NCI-H1092 (cell line): ENCODE results near the gene TTC39C.
"Not testable (repeated sequence)": the region's sequence is repeated elsewhere in the genome, so short reads cannot be mapped to it uniquely, and the experiment has no call there.

Experiments used
- DNase-seq: peaks from one replicate; lab custom pipeline; 2025; lab: John Stamatoyannopoulos, UW

Gene TTC39C

DNA sequence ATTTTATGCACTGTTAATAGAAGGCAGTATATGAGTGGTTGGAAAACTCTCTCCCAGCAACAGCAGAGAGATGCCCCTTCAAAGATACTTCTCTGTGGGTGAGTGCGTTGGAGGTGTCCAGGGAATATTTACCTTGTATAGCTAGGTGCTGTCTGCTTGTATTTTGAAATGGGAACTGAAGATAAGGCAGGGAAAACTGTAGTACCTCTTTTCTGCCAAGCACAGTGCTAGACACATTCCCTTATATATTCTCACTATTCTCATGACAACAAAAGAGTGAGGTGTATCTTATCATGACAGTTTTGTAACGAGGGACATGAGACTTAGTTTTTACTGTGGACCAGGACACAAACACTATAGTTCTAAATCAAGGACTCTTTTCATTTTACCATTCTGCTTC, 2.1 kb downstream of the TTC39C start:
- DNase-seq, result no peak

DNA sequence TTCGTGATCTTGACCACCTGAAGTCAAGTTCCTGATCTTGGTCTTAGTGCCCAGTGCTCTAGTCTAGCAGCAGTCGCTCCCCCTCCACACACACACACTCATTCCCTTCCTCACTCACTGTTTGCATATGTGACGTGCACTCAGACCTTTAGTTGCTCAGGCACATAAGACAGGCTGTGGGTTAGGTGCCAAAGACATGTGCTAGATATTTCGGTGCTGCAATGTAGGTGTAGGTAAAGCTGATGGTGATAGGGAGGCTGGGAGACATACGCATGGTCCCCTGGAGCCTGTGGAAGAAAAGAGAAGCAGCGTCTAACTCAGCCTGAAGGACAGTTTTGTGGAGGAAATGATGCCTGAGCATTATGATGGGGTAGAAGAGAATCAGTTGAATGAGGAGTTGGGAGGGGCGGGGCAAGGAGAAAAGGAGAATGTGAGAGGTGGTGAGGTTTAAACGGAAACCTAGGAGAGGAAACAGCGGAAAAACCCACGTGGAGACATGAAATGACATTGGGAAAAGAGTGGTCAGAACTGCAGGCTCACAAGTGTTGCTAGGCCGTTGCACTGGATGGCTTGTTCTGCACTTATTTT, 3.8 kb downstream of the TTC39C start:
- DNase-seq, result no peak

DNA sequence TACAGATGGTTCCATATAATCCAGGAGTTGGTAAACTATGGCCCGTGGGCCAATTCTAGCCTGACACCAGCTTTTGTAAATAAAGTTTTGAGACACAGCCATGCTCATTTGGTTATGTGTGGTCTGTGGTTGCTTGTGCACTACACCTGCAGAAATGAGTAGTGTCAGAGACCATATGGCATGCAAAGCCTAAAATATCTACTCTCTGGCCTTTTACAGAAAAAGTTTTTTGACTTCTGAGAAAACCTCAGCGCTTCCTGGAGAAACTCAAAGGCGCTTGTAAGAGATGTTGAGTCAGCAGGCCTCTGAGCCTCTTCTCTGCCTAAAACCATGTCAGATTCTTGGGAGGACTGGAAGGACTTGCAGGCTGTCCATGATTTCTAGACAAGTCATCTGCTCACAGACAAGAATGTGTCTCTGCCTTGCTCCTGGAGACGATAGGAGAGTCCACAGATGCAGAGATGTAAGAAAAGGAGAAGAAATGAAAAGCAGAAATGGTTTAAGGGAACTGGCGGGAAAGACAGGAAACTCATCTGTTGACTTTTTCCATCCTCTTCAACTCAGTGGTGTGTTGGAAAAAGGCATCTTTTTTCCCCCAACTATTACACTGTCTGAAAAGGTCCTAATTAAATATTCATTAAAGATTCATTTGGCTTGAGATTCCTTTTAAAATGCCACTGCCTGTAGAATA, 5.2 kb downstream of the TTC39C start:
- no peak for DNase-seq

DNA sequence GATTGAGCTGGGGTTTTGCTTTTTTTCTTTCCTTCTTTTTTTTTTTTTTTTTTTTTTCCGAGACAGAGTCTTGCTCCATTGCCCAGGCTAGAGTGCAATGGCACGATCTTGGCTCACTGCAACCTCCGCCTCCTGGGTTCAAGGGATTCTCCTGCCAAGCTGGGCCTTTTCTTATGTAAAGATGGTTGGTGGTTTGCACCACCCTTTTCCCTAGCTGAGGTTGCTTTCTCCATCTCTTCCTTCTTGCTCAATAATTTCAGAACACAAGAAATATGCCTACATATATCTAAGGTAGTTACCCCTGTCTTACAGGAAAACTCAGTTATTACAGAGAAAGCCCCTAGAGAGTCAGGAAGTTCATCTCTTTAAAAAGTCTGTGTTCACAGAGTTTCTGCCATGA, 7.0 kb downstream of the TTC39C start:
- DNase-seq, result no peak

DNA sequence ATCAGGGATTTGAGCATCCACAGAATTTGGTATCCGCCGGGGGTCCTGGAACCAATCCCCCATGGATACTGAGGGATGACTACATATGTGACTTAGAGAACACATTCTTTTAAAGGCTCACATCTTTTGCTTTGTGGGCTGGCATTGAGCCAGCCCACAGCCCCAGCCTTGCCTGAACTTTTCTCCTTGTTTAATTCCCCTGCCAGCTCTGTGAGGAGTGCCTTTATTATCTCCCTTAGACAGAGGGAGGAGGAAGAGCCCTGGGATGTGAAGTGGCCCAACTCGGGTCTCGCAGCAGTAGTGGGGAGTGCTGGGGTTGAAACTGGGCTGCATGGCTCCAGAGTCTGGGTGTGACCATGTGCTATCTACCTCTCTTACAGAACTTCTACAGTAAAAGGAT, 7.6 kb downstream of the TTC39C start:
- DNase-seq, result no peak

DNA sequence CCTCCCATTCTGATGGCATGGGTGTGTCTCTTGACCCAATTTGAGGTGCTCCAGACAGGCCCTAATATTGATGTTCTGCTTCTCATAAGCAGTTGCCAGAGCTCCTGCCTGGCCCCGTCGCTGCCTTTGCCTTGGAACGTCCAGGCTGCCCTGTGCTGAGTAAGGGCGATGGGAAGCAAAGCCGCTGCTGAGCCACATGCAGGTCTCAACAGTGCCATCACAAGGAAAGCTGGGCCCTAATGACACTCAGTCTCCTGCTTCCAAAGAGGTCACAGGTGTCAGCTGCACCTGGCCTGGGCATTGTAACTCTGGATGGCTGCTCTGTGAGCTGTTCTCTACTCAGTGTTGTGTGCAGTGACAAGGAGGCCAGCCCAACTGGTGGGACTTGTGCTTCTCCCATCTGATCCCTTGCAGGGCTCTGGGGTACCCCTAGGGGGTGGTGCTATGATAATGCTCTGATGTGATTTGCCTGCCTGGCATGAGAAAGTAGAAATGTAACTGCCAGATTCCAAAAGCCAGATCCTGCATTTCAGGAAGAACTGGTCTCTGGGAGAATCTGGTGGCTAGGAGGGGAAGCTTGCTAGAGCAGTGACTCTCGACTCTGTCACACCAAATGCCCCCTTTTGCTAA, 8.7 kb downstream of the TTC39C start:
- no peak for DNase-seq

DNA sequence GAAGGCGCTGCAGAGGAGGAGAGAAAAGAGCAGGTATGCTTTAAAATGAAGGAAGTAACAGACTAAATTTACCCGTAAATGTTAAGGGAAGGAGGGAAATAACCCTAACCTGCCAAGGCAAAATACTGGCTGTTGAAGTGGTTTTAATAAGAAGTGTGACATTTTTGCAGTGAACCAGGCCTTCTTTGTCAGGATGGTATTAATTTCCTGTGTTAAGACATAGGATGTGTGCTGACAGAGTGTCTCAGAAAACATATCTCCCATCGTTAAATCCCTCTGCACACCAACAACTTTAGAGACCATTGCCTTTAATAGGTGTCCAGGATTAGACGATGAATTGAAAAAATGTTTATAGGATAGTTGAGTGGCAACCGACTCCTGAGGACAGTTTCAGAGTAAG, 9.9 kb downstream of the TTC39C start:
- no peak for DNase-seq

DNA sequence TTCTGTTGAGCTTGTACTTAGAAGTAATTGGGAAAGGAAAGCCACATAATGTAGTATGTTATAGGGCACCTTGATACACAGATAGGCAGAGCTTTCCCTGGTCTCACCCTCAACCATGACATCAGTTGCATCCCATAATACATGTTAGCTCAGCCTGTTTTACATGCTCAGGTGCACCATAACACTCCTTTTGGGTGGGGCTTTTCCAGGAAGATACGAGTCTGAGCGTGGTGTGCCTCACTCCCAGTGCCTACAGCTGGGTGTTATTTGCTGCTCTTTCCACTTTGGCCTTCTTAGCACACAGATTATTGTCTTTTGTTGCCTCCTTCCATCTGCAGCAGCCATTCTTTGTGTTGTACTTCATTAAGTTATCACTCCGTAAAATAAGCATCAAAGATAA, 11.9 kb downstream of the TTC39C start:
- no peak for DNase-seq

DNA sequence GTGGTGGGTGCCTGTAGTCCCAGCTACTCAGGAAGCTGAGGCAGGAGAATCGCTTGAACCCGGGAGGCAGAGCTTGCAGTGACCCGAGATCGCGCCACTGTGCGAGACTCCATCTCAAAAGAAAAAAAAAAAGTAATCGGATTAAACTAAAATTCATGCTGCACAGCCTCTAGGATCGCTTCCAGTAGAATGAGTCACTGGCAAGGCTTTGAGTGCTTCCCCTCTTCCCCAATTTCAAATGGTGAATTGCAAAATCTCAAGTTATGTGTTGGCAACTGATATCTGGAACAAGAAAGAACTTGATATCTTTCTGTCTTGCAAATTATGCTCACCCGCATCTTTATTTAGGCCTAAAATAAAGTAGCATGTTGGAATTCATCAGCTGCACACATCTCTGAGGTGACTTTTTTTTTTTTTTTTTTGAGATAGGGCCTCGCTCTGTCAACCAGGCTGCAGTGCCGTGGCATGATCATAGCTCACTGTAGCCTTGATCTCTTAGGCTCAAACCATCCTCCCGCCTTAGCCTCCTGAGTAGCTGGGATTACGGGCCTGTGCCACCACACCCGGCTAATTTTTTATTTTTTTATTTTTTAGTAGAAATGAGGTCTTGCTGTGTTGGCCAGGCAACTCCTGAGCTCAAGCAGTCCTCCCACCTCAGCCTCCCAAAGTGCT, 12.7 kb downstream of the TTC39C start:
- DNase-seq, result no peak

DNA sequence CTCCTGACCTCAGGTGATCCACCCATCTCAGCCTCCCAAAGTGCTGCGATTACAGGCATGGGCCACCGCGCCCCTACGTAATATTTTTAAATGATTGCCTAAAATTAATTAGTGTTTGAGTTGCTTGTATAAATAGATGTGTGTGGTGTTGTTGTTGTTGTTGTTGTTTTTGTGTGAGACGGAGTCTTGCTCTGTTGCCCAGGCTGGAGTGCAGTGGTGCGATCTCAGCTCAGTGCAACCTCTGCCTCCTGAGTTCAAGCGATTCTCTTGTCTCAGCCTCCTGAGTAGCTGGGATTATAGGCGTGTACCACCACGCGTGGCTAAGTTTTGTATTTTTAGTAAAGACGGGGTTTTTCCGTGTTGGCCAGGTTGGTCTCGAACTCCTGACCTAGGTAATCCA, 14.4 kb downstream of the TTC39C start:
- DNase-seq, result not testable (repeated sequence)

DNA sequence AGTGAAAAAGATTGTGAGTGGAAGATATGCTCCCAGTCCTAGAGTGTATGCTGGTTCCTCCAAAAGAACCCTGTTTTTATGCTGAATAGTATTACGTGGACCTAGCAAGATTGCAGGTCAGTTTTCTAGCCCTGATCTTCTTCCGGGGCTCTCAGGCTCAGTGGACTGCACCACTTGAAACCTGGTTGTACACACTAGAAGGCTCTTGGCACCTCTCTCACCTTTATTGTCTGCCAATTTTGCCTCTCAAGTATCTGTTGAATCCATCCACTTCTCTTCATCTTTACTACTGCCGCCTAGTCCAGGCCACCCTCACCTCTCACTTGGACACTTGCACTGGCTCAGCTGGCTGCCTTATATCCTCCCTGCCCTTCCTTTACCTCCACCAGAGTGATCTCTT, 16.8 kb downstream of the TTC39C start:
- no peak for DNase-seq

DNA sequence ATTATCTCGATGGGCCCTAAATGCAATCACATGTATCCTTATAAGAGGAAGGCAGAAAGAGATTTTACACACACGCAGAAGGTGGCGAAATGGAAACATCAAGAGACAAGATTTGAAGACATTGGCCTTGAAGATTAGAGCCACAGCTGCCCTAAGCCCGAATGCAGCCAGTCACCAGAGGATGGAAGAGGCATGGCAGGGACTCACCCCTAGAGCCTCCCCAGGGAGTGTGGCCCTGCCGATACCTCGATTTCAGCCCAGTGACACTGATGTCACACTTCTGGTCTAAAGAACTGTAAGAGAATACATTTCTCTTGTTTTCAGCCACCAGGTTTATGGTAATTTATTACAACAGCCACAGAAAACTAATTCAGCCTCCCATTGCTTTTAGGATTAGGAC, 17.4 kb downstream of the TTC39C start:
- no peak for DNase-seq

DNA sequence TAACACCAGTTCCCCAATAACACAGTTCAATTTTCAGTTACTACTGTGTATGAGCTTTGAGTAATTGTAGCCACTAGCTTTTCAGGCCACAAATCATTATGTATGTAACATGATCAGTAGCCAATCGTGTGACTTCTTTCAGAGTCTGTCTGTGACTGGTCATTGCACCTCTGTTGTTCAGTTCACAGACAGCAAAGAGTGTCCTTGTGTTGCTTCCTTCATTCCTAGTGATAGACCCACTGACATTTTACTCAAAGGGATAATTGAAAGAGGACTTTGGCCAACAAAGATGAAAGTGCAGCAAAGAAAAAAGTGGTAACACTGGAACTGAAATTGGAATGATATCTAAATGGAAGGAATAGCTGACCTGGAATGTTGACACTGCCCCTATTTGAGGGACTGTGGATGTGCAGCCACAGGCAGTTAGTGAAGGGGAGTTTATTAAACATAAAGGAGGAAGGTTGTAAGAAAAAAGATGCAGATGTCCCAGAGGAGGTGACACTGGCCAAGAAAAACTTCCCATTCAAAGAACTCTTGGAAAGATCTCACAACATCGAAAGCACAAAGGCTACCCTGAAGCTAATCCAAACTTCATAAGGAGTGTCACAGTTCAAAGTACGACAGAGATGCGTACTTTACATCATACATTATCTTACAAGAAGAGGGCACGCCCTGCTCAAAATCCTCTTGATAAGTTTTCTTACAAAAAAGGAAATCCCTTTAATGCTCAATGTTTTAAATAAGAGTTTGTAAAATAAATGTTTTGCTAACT, 19.3 kb downstream of the TTC39C start:
- DNase-seq, result no peak

DNA sequence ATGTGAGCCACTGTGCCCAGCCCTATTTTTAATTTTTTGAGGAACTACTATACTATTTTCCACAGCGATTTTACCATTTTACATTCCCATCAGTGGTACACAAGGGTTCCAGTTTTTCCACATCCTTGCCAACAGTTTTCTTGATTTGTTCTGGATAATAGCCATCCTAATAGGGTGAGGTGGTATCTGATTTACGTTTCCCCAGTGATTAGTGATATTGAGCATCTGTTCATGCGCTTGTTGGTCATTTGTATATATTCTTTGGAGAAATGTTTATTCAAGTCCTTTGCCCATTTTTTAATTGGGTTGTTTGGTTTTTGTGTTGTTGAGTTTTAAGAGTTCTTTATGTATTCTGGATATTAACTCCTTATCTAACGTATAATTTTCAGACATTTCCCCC, 20.8 kb downstream of the TTC39C start:
- no peak for DNase-seq

DNA sequence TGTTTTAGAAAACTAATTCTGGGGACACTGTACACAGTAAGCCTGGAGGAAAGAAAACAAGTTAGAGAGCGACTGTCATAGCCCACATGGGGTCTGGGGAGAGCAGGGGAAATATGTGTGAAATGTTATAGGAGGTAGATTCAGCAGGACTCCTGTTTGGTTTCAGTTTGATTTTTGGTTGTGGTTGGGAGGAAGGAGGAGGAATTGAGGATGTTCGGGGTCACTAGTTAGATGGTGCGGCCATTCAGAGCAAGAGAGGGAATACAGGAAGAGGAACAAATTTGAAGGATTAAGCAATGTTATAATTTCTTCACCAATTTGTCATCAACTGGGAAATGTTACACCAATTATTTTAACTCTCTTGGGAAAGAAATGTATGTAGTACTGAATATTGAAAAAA, 25.1 kb downstream of the TTC39C start:
- no peak for DNase-seq

DNA sequence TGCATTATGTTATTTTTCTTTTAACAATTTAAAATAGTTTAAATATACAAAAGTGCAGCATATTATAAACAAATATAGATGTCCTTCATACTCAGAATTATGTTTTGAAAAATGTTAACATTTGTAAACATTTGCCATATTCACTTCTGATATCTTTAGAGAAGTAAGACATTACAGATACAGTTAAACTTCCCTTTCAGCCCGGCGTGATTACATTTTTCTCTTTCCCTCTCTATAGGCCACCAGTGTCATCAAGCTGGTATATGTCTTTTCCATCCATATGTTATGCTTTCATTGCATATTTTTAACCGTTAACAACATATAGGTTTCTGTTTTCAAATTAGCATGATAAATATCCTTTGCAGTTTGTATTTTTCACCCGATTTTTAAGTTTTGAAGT, 27.1 kb downstream of the TTC39C start:
- no peak for DNase-seq

DNA sequence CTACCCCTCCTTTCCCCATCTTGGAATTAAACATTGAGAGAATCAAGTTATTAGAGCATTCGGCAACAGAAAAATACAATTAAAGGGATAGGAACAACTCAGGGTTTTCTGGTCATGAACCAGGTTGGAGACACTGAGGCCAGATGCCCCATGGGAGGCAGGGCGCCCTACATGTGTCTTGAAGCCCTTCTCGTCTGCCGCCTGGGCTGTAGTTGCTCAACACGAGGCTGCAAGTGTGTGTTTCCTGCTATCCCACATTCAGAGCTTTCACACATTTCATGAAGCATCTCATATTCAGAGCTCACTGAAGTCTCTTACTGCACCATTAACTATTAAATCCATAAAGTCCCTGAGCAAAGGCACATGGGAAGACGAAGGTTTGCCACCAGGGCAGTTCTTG, 28.8 kb downstream of the TTC39C start:
- DNase-seq, result no peak

DNA sequence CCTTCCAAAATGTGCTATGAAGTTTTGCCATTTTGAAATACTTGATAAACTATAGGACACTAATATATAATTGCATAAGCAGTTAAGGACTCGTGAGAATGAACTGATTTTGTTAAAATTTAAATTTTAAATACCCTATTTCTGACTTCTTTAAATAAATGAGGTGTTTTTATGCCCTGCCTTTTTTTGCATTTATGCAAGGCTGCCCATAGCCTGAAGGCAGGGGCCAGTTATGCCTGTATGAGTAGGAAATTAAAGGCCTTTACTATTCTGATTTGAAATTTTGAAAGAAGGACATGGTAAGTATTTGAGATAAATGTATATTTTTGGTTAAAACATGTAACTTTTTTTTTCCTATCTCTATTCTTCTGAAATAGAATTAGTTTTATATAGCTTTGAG, 33.7 kb downstream of the TTC39C start:
- no peak for DNase-seq

DNA sequence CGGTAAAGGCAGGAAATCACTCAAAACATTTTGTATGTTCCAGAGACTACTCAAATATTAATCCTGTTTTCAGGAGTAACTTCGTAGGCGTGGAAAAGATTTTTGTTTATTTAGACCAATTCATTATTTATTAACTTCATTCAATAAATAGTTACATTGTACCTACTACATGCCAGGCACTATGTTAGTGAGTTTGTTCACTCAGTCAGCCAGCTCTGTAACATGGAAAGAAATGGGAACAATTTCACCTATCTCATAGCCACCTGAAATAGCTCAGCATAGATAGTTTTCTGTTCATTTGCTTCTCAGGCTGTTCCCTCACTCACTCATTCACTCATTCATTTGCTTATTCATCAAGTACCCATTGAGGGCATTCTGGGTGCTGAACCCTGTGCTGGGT, 34.6 kb downstream of the TTC39C start:
- no peak for DNase-seq

DNA sequence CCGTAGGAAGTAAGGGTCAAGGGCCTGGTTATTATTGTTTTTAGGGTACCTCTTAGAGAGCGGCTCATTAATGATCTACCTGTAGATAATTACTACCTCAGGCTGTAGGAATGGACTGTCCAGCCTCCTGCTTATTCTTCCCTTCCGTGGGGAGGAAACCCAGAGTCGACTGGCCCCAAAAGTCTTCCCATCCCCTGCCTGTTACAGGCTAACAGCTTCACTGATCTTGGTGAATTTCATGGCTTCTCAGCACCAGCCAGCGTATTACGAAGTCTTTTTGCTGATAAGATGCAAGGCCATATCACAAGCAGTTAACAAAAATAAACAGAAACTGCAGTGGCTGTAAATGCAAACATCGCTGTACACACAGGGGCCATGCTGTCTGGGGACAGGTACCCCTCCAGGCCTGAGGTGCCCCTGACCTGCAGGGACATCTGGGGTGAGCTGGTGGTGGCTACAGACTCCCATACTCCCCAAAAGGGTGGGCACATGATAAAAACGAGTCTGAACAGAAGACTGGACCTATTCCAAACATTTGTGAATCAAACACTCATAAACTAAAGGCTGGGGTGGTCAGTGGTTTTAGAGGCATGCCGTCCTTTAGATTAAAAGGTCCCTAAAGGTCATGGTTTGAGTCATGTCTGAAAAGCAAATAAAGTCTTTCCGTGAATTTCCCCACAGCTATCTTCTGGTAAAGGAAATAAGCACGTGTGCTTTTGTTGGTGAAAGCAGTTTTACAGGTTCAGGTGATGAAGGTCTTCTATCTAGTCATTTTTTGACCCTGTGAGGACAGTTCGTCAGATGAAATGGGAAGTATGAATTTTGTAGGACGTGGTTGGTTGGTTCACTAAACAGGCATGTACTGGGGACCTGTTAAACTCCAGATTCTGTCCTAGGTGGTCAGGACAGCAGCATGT, 36.7 kb downstream of the TTC39C start:
- DNase-seq, result no peak

DNA sequence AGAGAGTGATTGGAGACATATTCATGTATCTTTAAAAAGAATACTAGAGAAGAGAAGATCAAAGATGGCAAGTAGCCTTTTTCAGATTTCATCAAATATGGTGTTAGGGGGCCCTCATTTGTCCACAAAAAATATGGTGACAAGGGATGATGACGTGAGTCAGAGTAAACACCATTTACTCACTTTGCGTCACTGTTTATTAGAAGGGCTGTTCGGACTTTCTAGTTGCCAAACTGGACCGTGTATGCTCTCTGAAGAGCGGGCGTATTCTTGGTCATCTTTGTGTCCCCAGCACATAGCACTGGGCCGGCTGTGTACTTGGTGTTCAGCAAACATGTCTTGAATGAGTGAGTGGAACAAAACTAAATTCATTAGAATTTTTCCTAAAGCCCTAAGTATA, 37.5 kb downstream of the TTC39C start:
- no peak for DNase-seq
